GM23248 (cell line): ENCODE results near the gene EBF4. TPM values are rescaled to one million over a fixed set of nuclear protein-coding genes. Genes with fewer than 3 reads are reported as not detected.

Experiments used
- DNase-seq: peaks from one replicate; pipeline ENCODE4 v3.0.0-alpha.2; 2015
- H2AFZ ChIP-seq: fragments of 200-600 bp; sonication (generic); 2 replicates; pipeline ENCODE4 v1.6.1; 2016; ENCODE audit warnings: antibody characterized with exemption
- H3F3A ChIP-seq: fragments of 200-600 bp; sonication (generic); 2 replicates; pipeline ENCODE4 v1.6.1; 2016; ENCODE audit warnings: mild to moderate bottlenecking, antibody characterized with exemption, mixed run types; ENCODE audit not compliant: insufficient read depth
- H3K27ac ChIP-seq: fragments of 200-600 bp; sonication (generic); 2 replicates; pipeline ENCODE4 v1.5.1; 2016; ENCODE audit warnings: mild to moderate bottlenecking
- H3K27me3 ChIP-seq: fragments of 200-600 bp; sonication (generic); replicated peaks from 2 replicates; pipeline ENCODE4 v1.6.1; 2016; ENCODE audit warnings: mild to moderate bottlenecking; ENCODE audit not compliant: insufficient read depth
- H3K36me3 ChIP-seq: fragments of 200-600 bp; sonication (generic); 2 replicates; pipeline ENCODE4 v1.6.1; 2016; ENCODE audit warnings: low read depth, mild to moderate bottlenecking
- H3K4me1 ChIP-seq: fragments of 200-600 bp; sonication (generic); 2 replicates; pipeline ENCODE4 v1.6.1; 2016; ENCODE audit warnings: mild to moderate bottlenecking; ENCODE audit not compliant: insufficient read depth
- H3K4me2 ChIP-seq: fragments of 200-600 bp; sonication (generic); one replicate; pipeline ENCODE4 v1.6.1; 2016; ENCODE audit warnings: mild to moderate bottlenecking; ENCODE audit not compliant: unreplicated experiment
- H3K4me3 ChIP-seq: fragments of 200-600 bp; sonication (generic); 2 replicates; pipeline ENCODE4 v1.5.1; 2016; ENCODE audit warnings: mild to moderate bottlenecking
- H3K79me2 ChIP-seq: fragments of 200-600 bp; sonication (generic); 2 replicates; pipeline ENCODE4 v1.6.1; 2016; ENCODE audit warnings: mild to moderate bottlenecking; ENCODE audit not compliant: insufficient read depth
- H3K9ac ChIP-seq: fragments of 200-600 bp; sonication (generic); 2 replicates; pipeline ENCODE4 v1.6.1; 2016; ENCODE audit warnings: mild to moderate bottlenecking
- H3K9me2 ChIP-seq: fragments of 200-600 bp; sonication (generic); 2 replicates; pipeline ENCODE4 v1.6.1; 2016; ENCODE audit warnings: mixed run types, mild to moderate bottlenecking, moderate library complexity; ENCODE audit not compliant: insufficient read depth
- H3K9me3 ChIP-seq: fragments of 200-600 bp; sonication (generic); one replicate; pipeline ENCODE4 v1.6.1; 2017; ENCODE audit warnings: low read depth
- H4K20me1 ChIP-seq: fragments of 200-600 bp; sonication (generic); 2 replicates; pipeline ENCODE4 v1.6.0; 2016; ENCODE audit not compliant: insufficient read depth
- EZH2 ChIP-seq: fragments of 200-600 bp; sonication (generic); IDR thresholded peaks from 2 replicates; pipeline ENCODE4 v1.6.1; 2018; ENCODE audit warnings: antibody characterized with exemption, mild to moderate bottlenecking; ENCODE audit not compliant: insufficient read depth, poor library complexity, severe bottlenecking
- EZH2phosphoT487 ChIP-seq: fragments of 200-600 bp; sonication (generic); IDR thresholded peaks from 2 replicates; pipeline ENCODE4 v1.6.1; 2018; ENCODE audit warnings: antibody characterized with exemption, moderate library complexity, mild to moderate bottlenecking, low read depth; ENCODE audit not compliant: insufficient read depth
- WGBS, 2 experiments: methylation state at CpG; one replicate each; pipeline ENCODE4 v1.1.6; 2015 to 2017; ENCODE audit warnings: low lambda C conversion rate in 2 of 2, low coverage in 1 of 2; ENCODE audit errors: missing lambda C conversion rate in 2 of 2; 5-methylcytosine and 5-hydroxymethylcytosine counted together
- in situ Hi-C: fragments of 300-500 bp; cut with MboI; formaldehyde crosslinking; loops from 2 replicates; pipeline ENCODE4 v1.15.0; 2020
- polyA plus RNA-seq: library from polyadenylated mRNA; unstranded; fragments of >200 nt; fragmentation: Nextera tagmentation; extraction: Ambion mirVana; gene quantifications from 2 replicates; pipeline ENCODE4 v1.2.1, GENCODE V29; 2016
- total RNA-seq: library from RNA; depleted of rRNA; stranded (reverse); fragments of >200 nt; shearing (Covaris generic); gene quantifications from 2 replicates; pipeline ENCODE4 v1.2.3, GENCODE V29; 2014

The EBF4 gene
- total and polyA plus RNA-seq, 2 experiments from 2014 or later = 0.36 TPM; not detected in 1

- H3K27me3 ChIP-seq = peaks cover 37% of the 10 kb centered on the region
- no peak for TF ChIP-seq EZH2
- TF ChIP-seq EZH2phosphoT487 = no peak
- no peaks in the 10 kb centered on the region for H3K4me1 ChIP-seq
- H3K9ac ChIP-seq = no peak overlapping the region
- WGBS, 2 experiments = 63 to 70% methylated on average over 11 of the region's 11 CpGs
- H3F3A ChIP-seq = no peaks in the 10 kb centered on the region
- H2AFZ ChIP-seq = no peak overlapping the region
- H3K9me2 ChIP-seq = no peaks in the 10 kb centered on the region
- DNase-seq = no peak
- H3K36me3 ChIP-seq = no peaks in the 10 kb centered on the region
- H3K4me3 ChIP-seq = no peak overlapping the region
- H3K4me2 ChIP-seq = no peak overlapping the region
- no peaks in the 10 kb centered on the region for H3K79me2 ChIP-seq
- H3K9me3 ChIP-seq = no peaks in the 10 kb centered on the region
- in situ Hi-C loops = no loop called here
- no peaks in the 10 kb centered on the region for H4K20me1 ChIP-seq
- no peak overlapping the region for H3K27ac ChIP-seq
Measured at GRCh38 chr20:2794866-2795447, 102.4 kb downstream of the EBF4 start.

GRCh38 chr20:2795451-2795850 is 102.9 kb downstream of the EBF4 start:
- WGBS, 2 experiments = 80 to 83% methylated on average over 22 to 24 of the region's 24 CpGs
- Histone ChIP-seq H3K4me2 (no peak overlapping the region), H3K79me2 (no peaks in the 10 kb centered on the region), H3K4me1 (no peaks in the 10 kb centered on the region), H3K36me3 (no peaks in the 10 kb centered on the region), H2AFZ (no peak overlapping the region), H3K9me3 (no peaks in the 10 kb centered on the region), H3K9ac (no peak overlapping the region), H3K4me3 (no peak overlapping the region), H3K9me2 (no peaks in the 10 kb centered on the region), H4K20me1 (no peaks in the 10 kb centered on the region), H3K27me3 (peaks cover 39% of the 10 kb centered on the region), H3F3A (no peaks in the 10 kb centered on the region), H3K27ac (no peak overlapping the region)
- DNase-seq = no peak
- in situ Hi-C loops = no loop called here
- no peak for TF ChIP-seq EZH2
- no peak for TF ChIP-seq EZH2phosphoT487

GRCh38 chr20:2796011-2796660 is 103.6 kb downstream of the EBF4 start:
- H3K27me3 ChIP-seq = peaks cover 41% of the 10 kb centered on the region
- H3K4me1 ChIP-seq = no peaks in the 10 kb centered on the region
- in situ Hi-C loops = no loop called here
- H3K79me2 ChIP-seq = no peaks in the 10 kb centered on the region
- H3K4me3 ChIP-seq = no peak overlapping the region
- no peak overlapping the region for H3K4me2 ChIP-seq
- no peaks in the 10 kb centered on the region for H3K9me2 ChIP-seq
- DNase-seq = no peak
- H3K9me3 ChIP-seq = no peaks in the 10 kb centered on the region
- TF ChIP-seq EZH2 (no peak), EZH2phosphoT487 (no peak)
- 71 to 73% methylated on average over 20 of the region's 20 CpGs for WGBS, 2 experiments
- H3K9ac ChIP-seq = no peak overlapping the region
- H2AFZ ChIP-seq = no peak overlapping the region
- H3F3A ChIP-seq = no peaks in the 10 kb centered on the region
- H4K20me1 ChIP-seq = no peaks in the 10 kb centered on the region
- H3K27ac ChIP-seq = no peak overlapping the region
- no peaks in the 10 kb centered on the region for H3K36me3 ChIP-seq

- Histone ChIP-seq H3K9ac (no peak overlapping the region), H3K4me2 (no peak overlapping the region), H3K27me3 (peaks cover 41% of the 10 kb centered on the region), H3K9me3 (no peaks in the 10 kb centered on the region), H3K4me3 (no peak overlapping the region), H3K36me3 (no peaks in the 10 kb centered on the region), H3K79me2 (no peaks in the 10 kb centered on the region), H3K9me2 (no peaks in the 10 kb centered on the region), H4K20me1 (no peaks in the 10 kb centered on the region), H2AFZ (no peak overlapping the region), H3K4me1 (no peaks in the 10 kb centered on the region), H3F3A (no peaks in the 10 kb centered on the region), H3K27ac (no peak overlapping the region)
- 67 to 71% methylated on average over 16 of the region's 16 CpGs for WGBS, 2 experiments
- no peak for DNase-seq
- TF ChIP-seq EZH2phosphoT487 (no peak), EZH2 (no peak)
- in situ Hi-C loops = no loop called here
Measured at GRCh38 chr20:2797136-2797983, 104.8 kb downstream of the EBF4 start.
